ENCODE results near the gene CCDC28B.

The CCDC28B gene

DNA sequence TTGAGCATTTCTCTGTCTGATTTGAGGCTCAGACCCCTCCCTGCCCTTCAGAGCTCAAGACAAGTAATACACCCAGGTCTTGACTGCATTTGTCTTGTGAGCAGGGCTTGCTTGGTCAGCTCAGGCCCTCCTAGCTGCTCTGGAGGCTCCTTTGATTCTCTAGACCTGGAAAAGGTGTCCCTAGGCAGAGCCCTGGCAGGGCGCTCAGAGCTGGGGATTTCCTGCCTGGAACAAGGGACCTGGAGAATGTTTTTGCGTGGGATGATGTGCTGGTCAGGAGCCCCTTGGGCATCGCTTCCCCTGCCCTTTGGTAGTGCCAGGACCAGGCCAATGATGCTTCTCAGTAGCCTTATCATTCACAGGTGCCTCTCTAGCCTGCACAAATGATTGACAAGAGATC lies 4.9 kb upstream of the CCDC28B start:
- no peak for DNase-seq

DNA sequence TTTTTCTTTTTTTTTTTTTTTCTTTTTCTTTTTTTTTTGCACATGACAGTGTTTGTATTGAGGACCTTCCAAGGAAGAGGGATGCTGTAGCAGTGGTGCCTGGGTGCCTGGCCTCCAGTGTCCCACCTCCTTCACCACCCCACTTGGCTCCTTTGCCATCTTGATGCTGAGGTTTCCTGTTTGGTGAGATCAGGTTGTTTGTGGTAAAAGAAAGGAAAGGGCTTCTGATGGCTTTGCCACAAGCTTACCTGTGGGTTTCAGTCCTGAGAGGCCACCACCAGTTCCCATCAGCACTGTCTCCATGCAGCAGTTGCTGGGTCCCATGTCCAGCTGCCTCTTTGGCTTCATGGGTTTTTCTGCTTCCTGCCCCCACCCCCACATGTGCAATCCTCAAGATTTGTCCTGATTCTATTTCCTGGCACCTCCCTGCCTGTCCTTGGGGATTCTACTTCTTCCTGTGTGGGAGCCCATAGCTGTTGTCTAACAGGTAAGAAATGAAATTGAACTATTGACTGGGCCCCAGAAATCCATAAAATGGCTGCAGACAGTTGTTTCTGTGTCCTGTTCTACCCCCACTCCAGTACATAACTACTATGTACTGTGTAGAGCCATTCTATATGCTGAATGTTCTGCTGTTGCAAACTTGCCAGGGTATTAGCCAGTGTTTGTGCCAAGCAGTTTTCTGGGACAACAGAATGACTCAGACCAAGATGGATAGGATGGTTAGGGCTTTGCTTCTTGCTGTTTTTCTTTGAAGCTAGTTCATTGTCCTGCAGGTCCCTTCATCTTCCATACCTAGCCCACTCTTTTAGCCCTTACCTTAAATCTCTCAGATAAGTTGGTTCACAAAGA lies 4.2 kb upstream of the CCDC28B start:
- peak; percentile 58 for DNase-seq

DNA sequence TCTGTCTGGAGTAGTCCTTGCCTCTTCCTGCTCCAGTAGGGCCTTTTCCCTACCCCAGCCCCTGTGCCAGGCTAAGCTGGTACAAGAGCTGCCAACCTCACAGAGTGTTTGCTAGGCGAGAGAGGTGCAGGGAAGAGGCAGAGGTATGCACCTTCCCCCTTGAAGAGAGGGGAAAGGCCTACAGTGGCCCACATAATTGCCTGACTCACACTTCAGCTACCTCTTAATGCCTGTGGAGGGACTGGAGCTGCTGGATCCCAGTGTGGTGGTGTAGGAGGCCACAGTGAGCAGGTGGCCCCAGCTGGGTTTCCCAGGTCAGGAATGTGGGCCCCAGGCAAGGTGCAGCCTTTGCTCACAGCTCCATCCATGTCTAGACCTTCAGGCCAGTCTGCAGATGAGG lies 3.3 kb upstream of the CCDC28B start:
- no peak for DNase-seq

DNA sequence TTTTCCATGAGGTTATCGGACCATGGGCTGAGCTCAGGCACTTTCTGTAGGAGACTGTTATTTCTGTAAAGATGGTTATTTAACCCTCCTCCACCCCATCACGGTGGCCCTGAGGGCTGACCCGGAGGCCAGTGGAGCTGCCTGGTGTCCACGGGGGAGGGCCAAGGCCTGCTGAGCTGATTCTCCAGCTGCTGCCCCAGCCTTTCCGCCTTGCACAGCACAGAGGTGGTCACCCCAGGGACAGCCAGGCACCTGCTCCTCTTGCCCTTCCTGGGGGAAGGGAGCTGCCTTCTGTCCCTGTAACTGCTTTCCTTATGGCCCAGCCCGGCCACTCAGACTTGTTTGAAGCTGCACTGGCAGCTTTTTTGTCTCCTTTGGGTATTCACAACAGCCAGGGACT lies 2.6 kb upstream of the CCDC28B start:
- no peak for DNase-seq

DNA sequence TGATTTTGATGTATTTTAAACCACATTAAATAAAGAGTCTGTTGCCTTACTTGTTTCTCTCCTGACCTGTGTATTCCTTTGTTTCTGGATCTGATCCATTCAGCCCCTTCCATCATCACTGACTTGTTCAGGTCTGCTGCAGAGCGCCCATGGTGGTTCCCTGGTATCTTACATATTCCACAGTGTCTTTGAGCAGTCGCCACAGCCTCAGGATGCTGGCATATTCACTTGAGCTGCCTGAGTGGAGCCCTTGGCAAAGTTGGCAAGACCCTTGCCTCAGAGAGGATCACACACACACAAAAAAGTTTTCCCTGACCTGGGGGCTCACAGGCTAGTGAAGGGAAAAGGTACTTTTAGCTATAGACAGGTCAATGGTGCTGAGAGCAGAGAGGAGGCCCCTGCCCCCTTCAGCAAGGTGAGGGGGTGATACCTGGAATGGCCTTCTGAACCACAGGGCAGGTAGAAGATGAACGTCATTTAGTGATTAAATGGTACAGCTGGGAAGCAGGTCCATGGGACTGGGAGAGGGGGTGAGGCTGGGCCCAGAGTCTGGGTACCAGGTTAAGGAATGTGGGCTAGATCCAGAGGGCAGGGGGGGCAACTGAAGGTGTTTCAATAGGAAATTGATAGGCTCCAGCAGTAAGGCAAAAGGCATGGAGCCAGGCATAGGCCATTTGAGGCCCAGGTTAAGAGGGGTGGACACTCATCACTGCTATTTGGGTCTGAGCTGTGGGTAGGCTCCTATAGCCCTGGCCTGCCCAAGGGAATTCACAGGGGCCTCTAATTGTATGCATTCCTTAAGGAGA lies 2.0 kb upstream of the CCDC28B start:
- no peak for DNase-seq

DNA sequence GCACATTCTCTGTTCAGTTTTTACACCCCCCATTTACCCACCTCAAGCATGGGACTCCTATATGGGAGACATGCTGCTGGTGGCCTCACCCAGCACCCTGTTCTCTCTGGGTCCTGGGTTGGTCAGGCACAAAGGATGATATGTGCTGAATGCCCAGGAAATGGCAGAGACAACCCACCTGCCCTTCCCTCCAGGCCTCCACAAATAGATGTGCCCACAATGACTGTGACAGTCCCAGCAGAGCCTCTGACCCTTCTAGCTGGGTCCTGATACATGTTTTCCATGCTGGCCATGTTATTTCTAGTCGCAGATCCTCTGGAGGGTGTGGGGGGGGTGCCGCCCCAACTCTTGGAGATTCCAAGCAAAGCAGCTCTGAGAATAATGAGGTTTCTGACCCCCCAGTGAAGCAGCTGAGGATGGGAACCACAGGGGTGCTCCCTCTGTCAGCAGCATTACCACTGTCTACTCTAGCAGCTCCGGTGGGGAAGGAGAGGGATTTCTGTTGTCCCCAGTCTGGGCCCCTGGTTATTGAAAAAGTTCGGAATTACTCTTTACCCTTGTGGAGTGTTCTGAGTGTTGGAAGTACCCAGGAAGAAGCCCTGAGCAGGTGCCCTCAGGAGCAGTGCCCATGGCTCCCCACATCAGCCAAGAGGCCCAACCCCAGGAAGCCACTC lies 1.2 kb upstream of the CCDC28B start:
- DNase-seq: no peak

DNA sequence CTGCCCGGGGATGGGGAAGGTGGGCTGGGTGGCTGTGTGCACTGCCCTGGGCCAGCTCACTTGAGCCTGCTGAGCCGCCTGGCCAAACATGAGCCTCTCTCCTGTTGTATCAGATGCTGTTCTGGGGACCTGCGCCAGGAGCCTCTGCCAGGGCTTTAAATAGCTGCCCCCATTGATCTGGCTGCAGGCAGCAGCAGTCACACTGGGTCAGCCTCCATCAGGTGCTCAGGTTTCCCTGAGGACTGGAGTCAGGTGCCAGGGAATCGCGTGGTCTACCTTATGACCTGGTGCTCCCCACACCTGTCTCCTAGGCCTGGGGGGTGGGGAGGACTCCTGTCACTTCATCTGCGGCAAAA lies 700 bp upstream of the CCDC28B start:
- DNase-seq: no peak

DNA sequence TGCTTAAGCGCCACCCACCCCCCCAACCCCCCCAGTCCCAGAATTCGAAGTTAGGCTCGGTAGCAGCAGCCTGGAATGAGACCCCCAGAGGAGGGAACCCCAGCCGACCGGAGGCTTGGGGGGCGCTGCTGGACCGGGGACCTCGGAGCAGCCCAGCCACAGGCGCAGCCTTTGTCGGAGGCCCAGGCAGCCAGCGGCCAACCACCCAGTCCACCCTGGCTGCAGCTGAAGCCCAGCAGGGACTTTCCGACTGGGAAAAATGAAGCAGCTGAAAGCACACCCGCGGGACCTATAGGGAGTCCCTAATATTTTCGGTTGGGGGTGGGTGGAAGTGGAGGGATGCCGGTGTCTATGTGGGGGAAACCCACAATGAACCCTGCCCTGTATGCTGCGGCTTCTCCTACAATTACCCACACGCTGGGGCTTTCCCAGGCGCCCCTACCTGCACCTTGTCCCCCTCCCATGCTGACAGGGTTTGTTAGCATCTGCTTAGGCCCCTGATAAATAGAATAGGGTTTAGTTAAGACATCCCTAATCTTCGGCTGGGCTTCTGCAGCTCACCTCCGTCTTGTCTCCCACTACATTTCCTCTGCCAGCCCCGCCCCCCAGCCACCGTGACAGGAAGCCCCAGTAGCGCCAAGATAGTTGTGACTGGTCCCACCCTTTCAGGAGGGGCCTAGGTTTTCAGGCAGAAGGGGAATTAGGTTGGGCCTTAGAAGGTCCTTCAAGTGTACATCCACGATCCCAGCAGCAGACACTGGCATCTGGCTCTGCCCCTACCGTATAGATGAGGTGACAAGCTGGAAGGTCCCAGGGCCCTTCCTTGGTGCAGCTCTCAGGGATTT lies 838 bp downstream of the CCDC28B start:
- DNase-seq: peak; percentile 86

DNA sequence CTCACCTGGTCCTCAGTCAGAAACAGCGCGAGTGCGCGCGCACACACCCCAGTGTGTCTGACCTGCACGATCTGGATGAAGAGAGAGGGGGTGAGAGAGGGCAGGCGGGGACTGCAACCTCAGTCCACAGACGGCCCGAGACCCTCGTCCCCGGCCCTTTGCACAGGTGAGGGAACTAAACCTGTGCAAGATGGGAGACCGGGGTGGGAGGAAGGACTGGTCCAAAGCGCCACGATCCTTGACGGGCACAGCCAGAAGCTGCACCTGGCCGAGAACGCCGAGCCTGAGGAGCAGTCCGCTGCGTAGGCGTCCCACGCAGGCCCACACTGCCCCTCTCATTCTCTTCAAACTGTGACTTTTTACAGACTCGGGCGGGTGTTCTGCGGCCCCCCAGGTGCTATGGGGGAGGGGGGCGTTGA lies 4.6 kb downstream of the CCDC28B start:
- DNase-seq: no peak

DNA sequence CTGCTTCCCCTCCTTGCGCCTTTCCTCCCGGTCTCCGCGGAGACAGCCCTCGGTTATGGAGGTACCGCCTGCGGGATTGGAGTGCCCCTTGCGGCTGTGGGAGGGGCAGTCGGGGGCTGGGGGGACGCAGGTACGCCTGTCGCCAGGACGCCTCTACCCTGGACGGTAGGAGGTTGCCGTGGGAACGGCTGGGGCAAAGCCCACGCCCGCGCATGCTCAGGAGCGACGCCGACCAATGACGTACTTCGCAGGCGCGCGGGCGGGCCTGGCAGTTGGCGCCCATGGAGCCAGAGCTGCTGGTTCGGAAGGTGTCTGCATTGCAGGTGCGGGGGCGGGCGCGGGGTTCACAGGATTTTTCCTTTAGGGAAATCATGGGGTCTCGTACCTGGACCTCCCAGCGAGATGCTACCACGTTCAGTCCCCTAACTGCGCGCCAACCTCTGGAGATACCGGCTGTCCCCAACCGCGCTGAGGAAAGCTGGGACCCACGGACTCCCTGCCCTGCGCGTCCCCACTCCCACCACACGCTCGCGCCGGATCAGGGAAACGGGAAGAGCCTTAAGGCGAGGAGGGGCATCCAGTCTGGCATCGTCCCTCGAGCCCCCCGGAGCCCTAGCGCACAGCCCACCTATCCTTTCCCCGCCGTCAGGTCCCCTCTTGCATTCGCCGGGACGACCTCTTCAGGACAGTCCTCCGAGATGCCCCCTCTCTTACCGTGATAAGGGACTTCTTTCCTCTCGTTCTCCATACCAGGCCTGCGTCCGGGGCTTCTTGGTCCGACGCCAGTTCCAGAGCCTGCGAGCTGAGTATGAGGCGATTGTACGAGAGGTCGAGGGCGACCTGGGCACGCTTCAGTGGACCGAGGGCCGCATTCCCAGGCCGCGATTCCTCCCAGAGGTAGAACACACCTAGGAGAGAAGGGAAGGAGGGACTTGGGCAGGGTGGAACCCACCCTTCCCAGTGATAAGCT lies 5.3 kb downstream of the CCDC28B start, which contains the start of gene IQCC:
Gene IQCC (plus strand): TSS at position 271 of the 970 bp plus-strand sequence. CDS start 11 bp downstream, at position 282.
- peak; percentile 92 for DNase-seq

DNA sequence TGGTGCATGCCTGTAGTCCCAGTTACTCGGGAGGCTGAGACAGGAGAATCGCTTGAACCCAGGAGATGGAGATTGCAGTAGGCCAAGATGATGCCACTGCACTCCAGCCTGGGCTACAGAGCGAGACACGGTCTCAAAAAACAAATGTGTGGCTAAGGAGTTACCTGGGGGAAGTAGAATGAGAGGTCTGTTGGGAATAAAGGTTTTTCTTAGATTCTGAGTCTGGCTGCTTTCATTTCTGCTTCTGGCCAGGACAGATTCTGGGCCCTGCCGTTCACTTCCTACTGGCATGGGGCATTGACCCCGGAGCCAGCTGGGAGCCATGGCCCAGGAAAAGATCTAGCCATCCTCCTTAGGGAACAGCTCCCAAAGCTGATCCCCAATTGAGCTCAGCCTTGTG lies 8.1 kb downstream of the CCDC28B start:
- DNase-seq: no peak

DNA sequence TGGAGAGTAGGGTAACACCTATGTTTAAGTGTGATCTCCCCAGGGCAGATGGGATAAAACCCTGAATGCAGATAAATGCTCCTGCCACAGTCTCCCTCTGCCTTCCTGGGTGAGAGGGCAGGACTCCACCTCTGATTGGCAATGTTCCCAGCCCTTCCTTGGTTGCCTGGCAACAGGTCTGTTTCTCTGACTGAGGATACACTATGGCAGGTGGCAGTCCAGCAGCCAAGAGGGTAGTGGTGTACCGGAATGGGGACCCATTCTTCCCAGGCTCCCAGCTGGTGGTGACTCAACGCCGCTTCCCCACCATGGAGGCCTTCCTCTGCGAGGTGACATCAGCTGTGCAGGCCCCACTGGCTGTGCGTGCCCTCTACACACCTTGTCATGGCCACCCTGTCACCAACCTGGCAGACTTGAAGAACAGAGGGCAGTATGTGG lies 8.5 kb downstream of the CCDC28B start, which contains the start of gene DCDC2B:
Gene DCDC2B (plus strand): TSS at position 199 of the 438 bp plus-strand sequence. CDS start 5 bp downstream, at position 204.
- DNase-seq: no peak

DNA sequence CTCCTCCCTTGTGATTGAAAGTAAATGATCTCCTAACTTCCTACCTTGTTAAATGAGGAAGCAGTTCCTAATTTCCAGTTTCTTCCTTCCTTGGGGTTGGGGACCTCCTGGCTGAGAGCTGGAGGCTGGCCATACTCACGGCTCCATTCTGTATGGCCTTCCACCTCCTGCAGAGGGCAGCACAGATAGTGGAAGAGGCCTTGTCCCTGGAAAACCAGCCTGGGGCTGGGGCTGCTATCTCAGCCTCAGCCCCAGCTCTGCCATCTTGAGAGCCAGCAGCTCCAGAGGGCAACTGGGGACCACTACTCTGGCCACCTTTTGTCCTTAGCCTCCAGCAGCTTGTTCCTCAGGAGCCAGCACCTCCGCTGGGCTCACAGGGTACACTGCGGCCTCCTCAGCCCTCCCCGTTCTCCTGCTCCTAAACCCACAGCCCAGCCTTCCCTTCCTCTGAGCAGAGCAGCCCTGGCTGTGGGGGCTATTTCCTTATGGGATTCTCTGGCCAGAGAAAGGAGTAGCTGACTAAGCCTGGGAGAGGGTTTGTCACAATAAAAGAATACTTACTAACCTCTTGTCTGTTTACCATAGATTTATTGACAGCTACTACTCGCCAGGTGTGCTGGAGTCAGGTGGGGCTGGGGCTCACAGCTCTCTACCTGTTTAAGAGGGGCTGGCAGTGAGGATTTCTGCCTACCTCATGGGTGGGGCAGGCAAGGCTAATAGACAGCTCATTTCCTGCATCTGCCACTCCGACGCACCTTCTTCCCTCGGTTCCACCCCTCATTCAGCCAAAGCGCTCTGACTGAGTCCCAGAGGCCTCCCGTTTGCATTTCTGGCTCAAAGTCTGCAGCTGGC lies 15.5 kb downstream of the CCDC28B start:
- DNase-seq: peak; percentile 69

DNA sequence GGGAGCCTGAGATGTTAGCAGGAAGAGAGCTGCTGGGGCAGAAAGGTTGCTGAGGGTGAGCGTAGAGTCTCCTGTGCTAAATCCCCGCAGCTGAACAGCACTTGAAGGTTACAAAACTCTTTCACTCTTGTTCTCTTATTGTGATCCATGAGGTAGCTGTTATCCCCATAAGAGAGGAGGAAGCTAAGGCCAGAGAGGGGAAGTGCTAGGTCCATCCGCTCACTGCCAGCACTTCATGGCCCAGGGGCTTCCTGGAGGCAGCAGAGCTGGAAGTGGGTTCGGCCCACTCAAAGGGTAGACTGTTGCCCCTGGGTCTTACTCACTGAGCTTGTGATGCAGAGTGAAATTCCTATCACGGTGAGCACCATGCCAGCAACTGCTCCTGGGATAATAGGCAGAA lies 16.2 kb downstream of the CCDC28B start:
- DNase-seq: no peak

DNA sequence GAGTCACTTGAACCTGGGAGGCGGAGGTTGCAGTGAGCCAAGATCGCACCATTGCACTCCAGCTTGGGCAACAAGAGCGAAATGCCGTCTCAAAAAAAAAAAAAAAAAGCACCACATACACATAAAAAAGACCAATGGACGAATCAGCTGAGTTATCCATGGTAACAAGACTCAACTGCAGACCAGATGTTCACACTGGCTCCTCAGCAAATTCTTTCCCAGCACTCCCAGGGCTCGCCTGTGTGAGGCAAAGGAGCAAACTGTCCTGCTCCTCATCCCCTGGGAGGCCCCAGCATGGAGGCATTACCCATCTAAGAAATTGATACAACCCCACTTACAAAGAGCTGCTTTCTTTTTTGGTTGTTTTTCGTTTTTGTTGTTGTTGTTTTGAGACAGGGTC lies 18.6 kb downstream of the CCDC28B start:
- no peak for DNase-seq

DNA sequence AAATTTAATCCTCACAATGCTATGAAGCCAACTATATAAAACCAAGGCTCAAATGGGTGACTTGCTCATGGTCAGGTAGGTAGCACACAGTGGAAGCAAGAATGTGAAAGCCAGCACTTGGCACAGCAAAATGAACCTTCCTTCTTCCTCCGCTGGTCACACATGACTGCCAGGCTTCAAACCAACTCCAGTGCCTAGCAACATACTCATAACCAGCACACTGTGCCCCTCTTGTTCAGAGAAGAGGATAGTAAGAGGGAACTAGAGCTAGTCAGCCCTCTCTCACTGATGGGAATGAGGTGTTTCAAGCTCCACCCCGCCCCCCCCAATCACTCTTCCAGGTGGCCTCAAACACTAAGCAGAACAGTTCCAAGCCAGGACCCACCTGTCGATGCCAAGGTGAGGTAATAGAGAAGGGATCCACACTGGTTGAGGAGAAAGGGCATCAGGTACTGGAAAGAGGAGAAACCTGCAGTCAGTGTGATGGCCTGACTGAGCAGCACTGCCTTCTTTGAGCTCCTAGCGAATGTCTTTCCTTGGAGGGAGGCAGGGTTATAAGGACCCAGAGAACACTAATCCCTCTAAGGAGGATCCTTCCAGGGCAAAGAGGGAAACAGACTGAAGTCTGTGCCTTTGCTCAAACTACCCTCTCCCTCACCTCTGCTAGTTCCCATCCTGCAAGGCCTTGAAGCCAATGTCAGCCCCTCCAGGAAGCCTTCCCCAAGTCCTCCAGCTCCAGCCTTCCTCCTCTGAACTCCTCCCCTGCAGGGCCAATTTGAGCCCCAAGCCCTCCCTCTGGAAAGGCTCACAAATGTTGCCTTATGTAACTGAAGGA lies 20.6 kb downstream of the CCDC28B start:
- DNase-seq: no peak

DNA sequence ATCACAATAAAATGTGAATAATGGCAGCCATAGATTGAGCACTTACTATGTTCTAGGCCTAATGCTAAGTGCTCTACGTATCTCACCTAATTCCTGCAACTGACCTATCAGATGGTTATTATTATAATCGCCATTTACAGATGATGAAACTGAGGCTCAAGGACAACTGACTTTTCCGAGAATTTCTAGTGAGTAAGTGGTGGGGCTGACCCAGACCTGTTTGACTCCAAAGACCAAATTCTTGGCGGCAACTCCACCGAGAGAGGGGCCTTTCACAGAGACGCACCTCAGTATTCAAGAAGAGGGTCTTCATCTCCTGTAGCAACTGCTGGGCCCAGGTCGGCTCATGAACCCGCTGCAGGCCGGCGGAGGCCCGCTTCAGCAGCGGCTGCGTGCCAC lies 21.2 kb downstream of the CCDC28B start:
- no peak for DNase-seq

DNA sequence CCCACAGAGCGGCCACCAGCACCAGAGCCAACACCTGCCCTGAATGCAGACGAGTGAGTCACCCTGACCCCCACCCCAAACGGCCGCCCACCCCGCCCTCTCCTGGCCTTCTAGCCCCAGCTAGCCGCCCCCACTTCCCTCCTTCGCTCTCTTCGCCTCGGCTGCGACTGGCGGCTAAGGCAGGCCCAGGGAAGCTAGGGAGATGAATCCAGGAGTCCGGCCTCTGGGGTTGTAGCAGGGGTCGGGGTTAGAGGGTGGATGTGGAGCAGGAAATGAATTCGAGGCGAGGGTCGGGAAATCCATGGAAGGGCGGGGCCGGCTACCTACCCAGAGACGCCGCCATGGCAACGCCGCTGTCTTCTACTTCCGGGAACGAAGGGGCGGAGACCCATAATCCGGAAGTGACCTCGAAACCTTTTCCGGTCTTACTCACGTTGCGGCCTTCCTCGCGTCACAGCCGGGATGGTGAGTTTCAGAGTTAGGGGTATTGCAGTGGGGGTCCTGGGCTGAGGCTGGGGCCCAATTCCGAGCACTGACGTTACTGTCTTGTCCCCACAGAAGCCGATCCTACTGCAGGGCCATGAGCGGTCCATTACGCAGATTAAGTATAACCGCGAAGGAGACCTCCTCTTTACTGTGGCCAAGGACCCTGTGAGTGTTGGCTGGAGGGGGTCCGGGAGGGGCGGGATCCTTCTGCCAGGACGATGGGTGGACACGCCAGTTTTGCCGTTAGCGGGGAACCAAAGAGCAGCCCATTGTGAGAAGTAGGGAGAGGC lies 21.8 kb downstream of the CCDC28B start, which contains the start of the genes EIF3I and TMEM234:
Gene EIF3I (plus strand): TSS at position 428 of the 776 bp plus-strand sequence. CDS start 35 bp downstream, at position 463.
Gene TMEM234 (minus strand): TSS at position 374 of the 776 bp plus-strand sequence. CDS start 31 bp downstream, at position 343.
- peak; percentile 94 for DNase-seq

Measured in activated CD4-positive, alpha-beta T cell treated with anti-CD3 and anti-CD28 coated beads, Interleukin-2, Interleukin-6, amounts not matched to agents 100 ng/mL and 50 ng/mL, durations not matched to agents 16 hours and 8 hours (primary cell).